Epithelial cell of proximal tubule (primary cell): ENCODE data around the gene PTPRN2. TPM values are rescaled to one million over a fixed set of nuclear protein-coding genes. Genes with fewer than 3 reads are reported as not detected.

Experiments
- DNase-seq: peaks from one replicate; pipeline ENCODE4 v3.0.0-alpha.2; 2011; ENCODE audit warnings: low read depth
- H3K4me3 ChIP-seq: 2 replicates; pipeline ENCODE4 v1.5.1; 2011; ENCODE audit warnings: low read depth, mild to moderate bottlenecking, low read length
- total RNA-seq: library from RNA; depleted of rRNA; stranded (reverse); fragments of >200 nt; gene quantifications from 2 replicates; pipeline ENCODE4 v1.2.3, GENCODE V29; 2015
- TF ChIP-seq, protein P1 (sequence below): conservative IDR thresholded peaks from 2 replicates; pipeline ENCODE4 v1.5.1; 2012; ENCODE audit warnings: low read depth, mild to moderate bottlenecking, low read length

The PTPRN2 gene
- total RNA-seq, 1 donor from 2014 or later = 2.8 TPM

DNA sequence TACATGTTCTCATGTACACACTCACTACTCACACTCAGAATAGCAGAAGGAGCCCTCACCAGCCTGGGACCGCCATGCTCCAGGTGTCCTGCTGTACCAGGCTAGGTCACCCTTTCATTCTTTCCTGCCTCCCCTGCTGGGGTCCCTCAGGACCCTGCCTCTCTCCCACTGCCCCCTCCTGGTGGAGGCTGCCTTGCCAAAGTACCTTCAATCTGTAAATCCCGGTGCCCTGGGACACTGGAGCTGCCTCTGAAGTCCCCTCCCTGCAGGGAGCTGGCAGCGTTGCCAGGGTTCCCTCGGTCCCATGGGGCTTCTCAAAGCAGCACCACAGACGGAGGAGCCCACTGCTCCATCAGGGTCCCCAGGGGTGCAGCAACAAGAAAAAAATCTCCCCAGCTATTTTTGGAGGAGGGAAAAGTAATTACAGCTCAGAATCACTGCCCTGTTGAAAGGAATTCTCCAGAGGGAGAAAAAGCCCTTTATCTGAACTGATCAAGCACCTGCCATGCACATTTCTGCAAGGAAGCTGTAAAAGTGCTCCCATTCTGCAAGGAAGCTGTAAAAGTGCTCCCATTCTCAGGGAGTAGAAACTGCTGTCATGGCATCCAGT is 259.9 kb downstream of the PTPRN2 start:
- H3K4me3 ChIP-seq = no peak overlapping the region
- TF ChIP-seq, protein P1, sequence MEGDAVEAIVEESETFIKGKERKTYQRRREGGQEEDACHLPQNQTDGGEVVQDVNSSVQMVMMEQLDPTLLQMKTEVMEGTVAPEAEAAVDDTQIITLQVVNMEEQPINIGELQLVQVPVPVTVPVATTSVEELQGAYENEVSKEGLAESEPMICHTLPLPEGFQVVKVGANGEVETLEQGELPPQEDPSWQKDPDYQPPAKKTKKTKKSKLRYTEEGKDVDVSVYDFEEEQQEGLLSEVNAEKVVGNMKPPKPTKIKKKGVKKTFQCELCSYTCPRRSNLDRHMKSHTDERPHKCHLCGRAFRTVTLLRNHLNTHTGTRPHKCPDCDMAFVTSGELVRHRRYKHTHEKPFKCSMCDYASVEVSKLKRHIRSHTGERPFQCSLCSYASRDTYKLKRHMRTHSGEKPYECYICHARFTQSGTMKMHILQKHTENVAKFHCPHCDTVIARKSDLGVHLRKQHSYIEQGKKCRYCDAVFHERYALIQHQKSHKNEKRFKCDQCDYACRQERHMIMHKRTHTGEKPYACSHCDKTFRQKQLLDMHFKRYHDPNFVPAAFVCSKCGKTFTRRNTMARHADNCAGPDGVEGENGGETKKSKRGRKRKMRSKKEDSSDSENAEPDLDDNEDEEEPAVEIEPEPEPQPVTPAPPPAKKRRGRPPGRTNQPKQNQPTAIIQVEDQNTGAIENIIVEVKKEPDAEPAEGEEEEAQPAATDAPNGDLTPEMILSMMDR = no peak
- DNase-seq = no peak

DNA sequence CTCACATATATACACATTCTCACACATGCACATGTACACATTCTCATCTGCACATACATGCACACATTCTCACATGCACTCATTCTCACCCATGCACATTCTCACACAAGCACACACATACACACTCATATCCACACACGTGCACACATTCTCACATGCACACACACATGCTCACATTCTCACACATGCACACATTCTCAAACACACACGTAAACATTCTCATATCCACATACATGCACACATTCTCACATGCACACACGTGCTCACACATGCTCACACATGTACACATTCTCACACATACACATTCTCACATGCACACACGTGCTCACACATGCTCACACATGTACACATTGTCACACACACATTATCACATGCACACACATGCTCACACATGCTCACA is 260.6 kb downstream of the PTPRN2 start:
- H3K4me3 ChIP-seq = no peak overlapping the region
- no peak for DNase-seq
- TF ChIP-seq, protein P1 = no peak

DNA sequence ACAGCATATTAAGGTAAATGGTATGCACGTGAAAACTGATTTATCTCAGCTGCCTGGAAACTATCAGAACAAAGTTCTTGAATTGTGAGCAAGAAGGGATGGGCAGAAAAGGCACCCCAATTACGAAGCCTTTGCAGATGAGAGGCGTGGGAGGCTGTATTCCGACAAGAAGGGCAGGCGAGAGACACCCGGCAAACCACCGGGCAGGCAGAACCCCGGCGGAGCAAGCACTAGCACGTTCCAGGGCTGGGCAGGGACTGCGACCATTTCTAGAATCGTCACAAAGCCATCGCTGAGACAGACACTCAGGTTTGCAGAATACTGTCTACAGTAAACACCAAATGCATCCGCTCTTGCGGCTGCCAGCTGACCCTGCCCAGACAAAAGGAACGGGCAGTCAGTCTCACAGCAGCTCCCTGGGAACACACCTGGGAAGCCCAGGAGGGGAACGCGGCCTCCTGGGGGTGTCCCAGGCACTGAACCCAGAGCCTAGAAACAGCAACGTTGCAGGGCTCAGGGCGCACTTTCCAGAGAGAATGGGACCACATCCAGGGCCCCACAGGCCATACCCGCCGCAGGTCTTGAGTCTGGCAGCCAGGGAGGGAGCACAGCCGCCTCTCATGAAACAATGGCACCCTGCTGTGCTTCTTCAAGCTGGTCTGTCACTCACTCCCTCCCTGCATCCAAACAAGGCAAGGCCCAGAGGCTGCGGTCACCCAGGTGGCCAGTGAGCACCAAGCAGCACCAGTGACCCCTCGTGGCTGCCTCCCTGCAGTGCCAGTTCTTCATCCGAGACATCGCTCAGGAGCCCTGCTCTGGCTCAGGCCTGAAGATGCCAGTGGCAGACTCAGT is 261.9 kb downstream of the PTPRN2 start:
- DNase-seq = no peak

DNA sequence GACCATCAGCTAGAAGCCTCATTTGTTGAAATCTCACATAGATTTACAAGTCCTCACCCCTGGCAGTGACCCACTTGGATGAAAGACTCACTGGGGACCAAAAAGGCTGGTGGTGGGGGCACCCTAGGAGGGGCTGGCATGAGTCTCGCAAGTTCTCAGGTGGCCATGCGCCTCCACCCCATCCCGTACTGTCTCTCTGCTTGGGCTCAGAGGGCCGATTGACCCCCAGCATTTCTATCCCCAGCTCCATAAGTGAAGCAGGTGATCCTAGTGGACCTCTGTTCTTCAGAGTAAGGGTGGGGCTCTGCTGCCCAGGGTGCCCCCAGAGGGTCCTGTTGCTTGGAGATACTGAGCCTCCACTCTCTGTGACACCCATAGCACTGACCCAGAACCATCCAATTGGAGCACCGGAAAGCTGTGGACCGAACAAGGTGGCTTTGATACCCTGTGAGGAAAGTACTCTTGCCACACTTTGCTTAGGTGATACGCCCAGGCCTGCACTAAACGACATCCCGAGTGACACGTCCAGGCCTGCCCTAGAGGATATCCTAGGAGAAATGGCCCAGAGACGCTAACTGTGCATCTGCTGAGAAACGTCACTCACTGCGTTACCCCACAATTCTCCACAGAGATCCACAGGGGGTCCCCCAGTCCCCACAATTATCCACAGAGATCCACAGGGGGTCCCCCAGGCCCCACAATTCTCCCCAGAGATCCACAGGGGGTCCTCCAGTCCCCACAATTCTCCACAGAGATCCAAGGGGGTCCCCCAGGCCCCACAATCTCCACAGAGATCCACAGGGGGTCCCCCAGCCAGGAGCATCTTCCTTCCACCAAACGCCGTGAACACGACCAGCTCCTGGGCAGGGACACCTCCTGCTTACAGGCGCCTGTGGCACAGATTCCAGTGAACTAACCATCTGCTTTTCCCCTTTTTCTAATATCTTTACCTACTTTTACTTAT is 262.9 kb downstream of the PTPRN2 start:
- no peak overlapping the region for H3K4me3 ChIP-seq
- TF ChIP-seq, protein P1 = no peak
- DNase-seq = no peak

More for the DNA sequence above, 261.9 kb downstream of the PTPRN2 start:
- H3K4me3 ChIP-seq = no peak overlapping the region
- TF ChIP-seq, protein P1 = no peak

DNA sequence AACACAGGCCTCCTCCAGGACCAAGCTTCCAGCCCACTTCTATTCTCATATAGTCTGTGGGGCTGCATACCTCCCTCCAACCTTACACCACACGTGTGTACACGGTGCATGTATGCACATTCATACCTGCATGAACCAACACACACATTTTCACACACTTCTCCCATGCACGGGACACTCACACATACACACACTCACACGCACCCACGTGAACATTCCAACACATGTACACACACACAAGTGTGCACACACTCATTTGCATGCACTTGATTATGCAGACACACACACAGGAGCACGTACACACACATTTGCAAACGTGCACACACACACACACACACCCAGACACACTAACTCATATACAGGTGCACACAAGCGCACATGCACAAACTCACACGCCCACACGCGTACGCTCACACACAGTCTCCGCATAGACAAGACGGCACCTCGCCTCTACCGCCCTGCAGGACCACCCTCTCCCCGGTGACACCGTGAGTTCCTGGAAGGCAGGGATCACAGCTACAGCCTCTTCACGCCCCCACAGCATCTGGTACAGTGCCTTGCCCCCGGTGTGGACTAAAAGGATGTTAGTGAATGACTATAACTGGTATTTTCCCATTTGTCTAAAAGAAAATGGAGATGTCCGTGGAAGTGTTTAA is 263.8 kb downstream of the PTPRN2 start:
- TF ChIP-seq, protein P1 = no peak
- no peak for DNase-seq
- H3K4me3 ChIP-seq = no peak overlapping the region
